AG10803 (cell line): Measurements from ENCODE around the gene P2RX3.

ENCODE experiments used
- DNase-seq: peaks from one replicate; pipeline ENCODE4 v3.0.0; 2010; ENCODE audit warnings: low read depth
- H3K4me3 ChIP-seq: 2 replicates; pipeline ENCODE4 v1.5.1; 2011; ENCODE audit warnings: mild to moderate bottlenecking, low read length, control low read depth
- TF ChIP-seq, protein P1 (sequence below): conservative IDR thresholded peaks from 2 replicates; pipeline ENCODE4 v1.5.1; 2011; ENCODE audit warnings: mild to moderate bottlenecking, low read length, control low read depth, inconsistent platforms

P2RX3 gene

DNA sequence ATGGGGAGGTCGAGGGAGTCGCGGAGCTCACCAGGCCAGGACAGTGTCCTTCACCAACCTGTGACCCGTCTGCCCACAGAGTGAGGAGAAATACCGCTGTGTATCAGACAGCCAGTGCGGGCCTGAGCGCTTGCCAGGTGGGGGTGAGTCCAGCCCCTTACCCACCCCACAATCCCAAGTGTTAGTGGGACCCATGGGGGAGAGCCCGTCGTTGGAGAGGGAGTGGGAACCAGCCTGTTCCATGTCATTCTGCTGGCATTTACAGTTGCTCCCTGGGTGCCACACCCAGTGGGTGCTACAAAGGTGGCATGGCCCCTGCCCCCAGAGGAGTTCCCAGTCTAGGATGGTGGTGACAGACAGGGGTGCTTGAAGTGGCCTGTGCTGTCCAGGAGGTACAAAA lies 9.2 kb downstream of the P2RX3 start:
- no peak for DNase-seq
- TF ChIP-seq, protein P1, sequence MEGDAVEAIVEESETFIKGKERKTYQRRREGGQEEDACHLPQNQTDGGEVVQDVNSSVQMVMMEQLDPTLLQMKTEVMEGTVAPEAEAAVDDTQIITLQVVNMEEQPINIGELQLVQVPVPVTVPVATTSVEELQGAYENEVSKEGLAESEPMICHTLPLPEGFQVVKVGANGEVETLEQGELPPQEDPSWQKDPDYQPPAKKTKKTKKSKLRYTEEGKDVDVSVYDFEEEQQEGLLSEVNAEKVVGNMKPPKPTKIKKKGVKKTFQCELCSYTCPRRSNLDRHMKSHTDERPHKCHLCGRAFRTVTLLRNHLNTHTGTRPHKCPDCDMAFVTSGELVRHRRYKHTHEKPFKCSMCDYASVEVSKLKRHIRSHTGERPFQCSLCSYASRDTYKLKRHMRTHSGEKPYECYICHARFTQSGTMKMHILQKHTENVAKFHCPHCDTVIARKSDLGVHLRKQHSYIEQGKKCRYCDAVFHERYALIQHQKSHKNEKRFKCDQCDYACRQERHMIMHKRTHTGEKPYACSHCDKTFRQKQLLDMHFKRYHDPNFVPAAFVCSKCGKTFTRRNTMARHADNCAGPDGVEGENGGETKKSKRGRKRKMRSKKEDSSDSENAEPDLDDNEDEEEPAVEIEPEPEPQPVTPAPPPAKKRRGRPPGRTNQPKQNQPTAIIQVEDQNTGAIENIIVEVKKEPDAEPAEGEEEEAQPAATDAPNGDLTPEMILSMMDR = no peak
- H3K4me3 ChIP-seq = no peak overlapping the region

DNA sequence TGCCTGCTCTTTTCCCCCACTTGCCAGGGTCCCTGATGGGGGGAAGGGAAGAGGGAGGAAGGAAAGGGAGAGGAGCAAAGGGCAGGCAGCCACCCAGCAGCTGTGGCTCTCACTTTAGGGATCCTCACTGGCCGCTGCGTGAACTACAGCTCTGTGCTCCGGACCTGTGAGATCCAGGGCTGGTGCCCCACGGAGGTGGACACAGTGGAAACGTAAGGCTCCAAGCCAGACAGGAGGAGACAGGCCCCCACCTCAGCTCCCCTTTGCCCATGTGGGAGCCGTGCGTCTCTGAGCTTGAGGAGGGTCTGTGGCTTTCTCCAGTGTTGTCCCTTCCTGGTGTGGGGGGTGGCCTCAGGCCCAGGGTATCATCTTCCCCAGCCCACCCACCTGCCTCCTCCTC lies 9.9 kb downstream of the P2RX3 start:
- TF ChIP-seq, protein P1 = no peak
- DNase-seq = no peak
- H3K4me3 ChIP-seq = no peak overlapping the region

DNA sequence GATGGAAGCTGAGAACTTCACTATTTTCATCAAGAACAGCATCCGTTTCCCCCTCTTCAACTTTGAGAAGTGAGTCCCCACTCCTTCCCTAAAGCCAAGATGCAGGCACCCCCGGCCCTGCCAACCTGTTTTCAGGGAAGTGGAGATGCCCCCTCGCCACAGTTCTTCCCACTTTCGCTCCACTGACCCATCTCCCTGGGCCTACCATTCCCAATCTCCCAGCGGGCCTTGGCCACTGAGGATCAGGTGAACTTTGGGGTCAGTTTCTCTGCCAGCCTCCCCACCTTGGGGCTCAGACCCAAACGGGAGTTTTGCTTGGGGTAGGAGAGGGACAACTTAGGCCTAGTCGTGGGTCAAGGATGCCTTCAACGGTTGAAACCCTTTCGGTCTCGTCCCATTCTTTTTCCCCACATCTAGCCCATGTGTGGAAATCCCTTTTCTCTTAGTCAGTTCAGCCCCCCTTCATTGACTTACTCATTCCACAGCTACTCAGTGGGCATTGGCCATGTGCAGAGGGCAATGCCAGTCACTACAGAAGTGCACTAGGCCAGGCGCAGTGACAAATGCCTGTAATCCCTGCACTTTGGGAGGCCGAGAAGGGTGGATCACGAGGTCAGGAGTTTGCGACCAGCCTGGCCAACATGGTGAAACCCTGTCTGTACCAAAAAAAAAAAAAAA lies 10.6 kb downstream of the P2RX3 start:
- peak; percentile 7 for DNase-seq
- TF ChIP-seq, protein P1 = no peak
- H3K4me3 ChIP-seq = no peak overlapping the region

DNA sequence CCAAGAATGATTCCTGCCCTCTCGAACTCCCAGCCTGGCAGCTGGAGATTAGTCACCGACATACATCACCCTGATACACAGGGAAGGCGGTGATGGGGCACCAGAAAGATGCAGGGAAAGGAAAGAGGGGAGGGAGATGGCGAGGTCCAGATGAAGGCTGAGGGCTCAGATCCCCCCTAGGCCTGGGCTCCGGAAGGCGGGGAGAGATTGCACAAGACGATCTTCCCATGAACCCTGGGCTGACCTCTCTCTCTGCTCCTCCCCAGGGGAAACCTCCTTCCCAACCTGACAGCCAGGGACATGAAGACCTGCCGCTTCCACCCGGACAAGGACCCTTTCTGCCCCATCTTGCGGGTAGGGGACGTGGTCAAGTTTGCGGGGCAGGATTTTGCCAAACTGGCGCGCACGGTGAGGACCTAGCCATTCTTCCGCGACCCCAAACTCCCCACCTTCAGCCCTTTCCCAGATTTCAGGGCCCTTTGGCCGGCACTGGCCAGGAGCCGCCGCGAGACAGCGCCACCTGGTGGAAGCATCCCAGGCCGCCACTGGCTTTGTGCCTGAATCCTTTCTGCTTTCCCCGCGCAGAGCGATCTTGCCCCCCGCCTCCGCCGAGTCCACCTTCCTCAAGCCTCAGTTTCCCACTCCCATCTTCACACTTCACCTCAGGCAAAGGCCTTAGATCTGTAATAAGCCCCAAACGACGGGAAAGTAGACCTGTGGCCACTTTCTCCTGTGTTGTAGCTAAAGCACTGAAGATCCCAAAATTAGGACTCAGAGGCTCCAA lies 11.5 kb downstream of the P2RX3 start:
- TF ChIP-seq, protein P1 = peak; percentile 78
- peak; percentile 21 for DNase-seq
- no peak overlapping the region for H3K4me3 ChIP-seq

DNA sequence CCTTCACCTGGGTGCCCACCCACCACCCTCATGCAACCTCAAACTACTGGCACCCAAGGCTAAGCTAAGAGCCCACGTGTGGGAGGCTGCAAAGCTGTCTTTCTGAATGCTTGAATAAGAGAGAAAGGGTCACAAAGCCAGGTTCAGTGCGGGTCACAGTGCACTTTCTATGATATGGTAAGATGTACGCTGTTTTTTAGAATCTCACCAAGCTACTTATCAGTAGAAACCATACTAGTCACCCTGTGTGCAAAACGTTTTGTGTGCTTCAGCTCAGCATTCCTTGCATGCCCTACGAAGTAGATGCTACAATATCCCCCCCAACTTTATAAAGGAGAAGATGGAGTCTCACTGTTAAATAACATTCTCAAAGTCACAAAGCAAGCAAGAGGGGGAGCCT lies 14.9 kb downstream of the P2RX3 start:
- DNase-seq = no peak
- TF ChIP-seq, protein P1 = no peak
- no peak overlapping the region for H3K4me3 ChIP-seq

DNA sequence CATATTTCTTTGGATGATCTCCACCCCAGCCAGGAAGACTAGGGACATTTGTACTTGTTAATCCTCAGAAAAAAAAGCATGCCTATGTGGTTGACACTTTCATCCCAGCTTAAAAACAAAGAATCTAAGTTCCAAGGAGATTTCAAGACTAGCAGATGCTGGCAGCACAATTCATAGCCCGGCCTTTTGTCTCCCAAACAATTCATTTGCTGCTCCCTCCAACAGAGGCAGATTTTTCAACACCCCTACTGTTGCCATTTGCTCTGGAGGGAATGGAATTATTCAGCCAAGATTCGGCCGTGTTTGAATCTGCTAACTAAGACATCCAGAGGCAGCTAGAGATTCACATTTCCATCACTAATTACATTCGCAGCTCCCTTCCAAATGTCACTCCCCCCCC lies 15.3 kb downstream of the P2RX3 start:
- DNase-seq = no peak
- TF ChIP-seq, protein P1 = no peak
- H3K4me3 ChIP-seq = no peak overlapping the region

DNA sequence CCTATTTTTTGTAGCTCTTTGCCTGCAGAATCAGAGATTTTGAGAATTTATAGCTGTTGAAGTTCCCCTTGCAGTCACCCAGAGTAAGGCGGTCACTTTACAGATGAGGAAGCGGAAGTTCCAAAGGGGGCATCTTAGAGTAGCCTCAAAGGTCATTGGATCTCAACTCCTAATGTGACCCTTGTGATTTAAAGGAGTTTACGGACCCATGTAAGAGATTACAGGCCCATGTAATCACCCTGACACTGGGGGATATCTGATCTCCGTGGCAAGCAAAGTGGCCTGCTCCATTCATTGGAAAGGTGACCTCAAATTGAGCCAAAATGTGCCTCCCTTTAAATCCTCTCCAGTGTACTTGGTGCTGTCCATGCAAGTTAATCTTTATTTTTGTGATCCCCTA lies 15.7 kb downstream of the P2RX3 start:
- no peak overlapping the region for H3K4me3 ChIP-seq
- DNase-seq = no peak
- TF ChIP-seq, protein P1 = no peak
